Measurements from ENCODE around the gene HPRT1. TPM values are rescaled to one million over a fixed set of nuclear protein-coding genes. Genes with fewer than 3 reads are reported as not detected.

HPRT1 gene
- 100 to 1,000 TPM in 2 of 6 donors, 10 to 100 TPM in 4; 85.3 to 148 (median 93.6) TPM for polyA plus RNA-seq (ENCODE audit: low read depth in 6 of 6)

- ATAC-seq (ENCODE audit: low read depth in 2 of 2) (peak; percentile 95), DNase-seq (peak; percentile 74)
- Mint-ChIP-seq H3K36me3 (no peaks in the 10 kb centered on the region), H3K4me1 (peaks cover 0 to 15% (median 3%) of the 10 kb centered on the region in 3 donors), H3K4me3 (peak within 1 kb of the TSS; percentile 83 to 99 (median 92)), H3K27me3 (no peaks in the 10 kb centered on the region), H3K9me3 (no peaks in the 10 kb centered on the region), H3K27ac (peak within 1 kb of the TSS; percentile 72 to 96 (median 82))
These were observed at the start of gene HPRT1 for GRCh38 chrX:134460005-134460861. Gene HPRT1 (plus strand): TSS chrX:134460165. CDS start chrX:134460312, 147 bp downstream.

GRCh38 chrX:134416087-134416486 is 43.9 kb upstream of the HPRT1 start:
- H3K4me1 Mint-ChIP-seq, result no peaks in the 10 kb centered on the region
- H3K4me3 Mint-ChIP-seq, result no peak overlapping the region
- H3K27ac Mint-ChIP-seq, result no peak overlapping the region
- no peaks in the 10 kb centered on the region for H3K36me3 Mint-ChIP-seq
- no peaks in the 10 kb centered on the region for H3K27me3 Mint-ChIP-seq
- no peak for ATAC-seq (ENCODE audit: low read depth in 2 of 2)
- DNase-seq, result no peak
- H3K9me3 Mint-ChIP-seq, result no peaks in the 10 kb centered on the region

- DNase-seq (no peak), ATAC-seq (ENCODE audit: low read depth in 2 of 2) (no peak)
- Mint-ChIP-seq H3K9me3 (no peaks in the 10 kb centered on the region), H3K27me3 (no peaks in the 10 kb centered on the region), H3K36me3 (no peaks in the 10 kb centered on the region), H3K4me3 (no peak overlapping the region), H3K4me1 (no peaks in the 10 kb centered on the region), H3K27ac (peak overlapping the region in 1 of 6 donors; percentile 60)
These were observed 41.5 kb upstream of the HPRT1 start for GRCh38 chrX:134418317-134419113.

- DNase-seq, result no peak
- Mint-ChIP-seq H3K4me3 (no peak overlapping the region), H3K4me1 (no peaks in the 10 kb centered on the region), H3K27ac (no peak overlapping the region), H3K9me3 (no peaks in the 10 kb centered on the region), H3K36me3 (no peaks in the 10 kb centered on the region), H3K27me3 (no peaks in the 10 kb centered on the region)
- no peak for ATAC-seq (ENCODE audit: low read depth in 2 of 2)
These were observed 40.2 kb upstream of the HPRT1 start for GRCh38 chrX:134419784-134420183.

- no peaks in the 10 kb centered on the region for H3K27me3 Mint-ChIP-seq
- no peaks in the 10 kb centered on the region for H3K9me3 Mint-ChIP-seq
- H3K4me1 Mint-ChIP-seq, result no peaks in the 10 kb centered on the region
- no peak overlapping the region for H3K4me3 Mint-ChIP-seq
- DNase-seq (no peak), ATAC-seq (ENCODE audit: low read depth in 2 of 2) (no peak)
- H3K36me3 Mint-ChIP-seq, result no peaks in the 10 kb centered on the region
- H3K27ac Mint-ChIP-seq, result no peak overlapping the region
These were observed 36.4 kb upstream of the HPRT1 start for GRCh38 chrX:134423606-134424005.

- no peaks in the 10 kb centered on the region for H3K27me3 Mint-ChIP-seq
- no peaks in the 10 kb centered on the region for H3K36me3 Mint-ChIP-seq
- no peaks in the 10 kb centered on the region for H3K4me1 Mint-ChIP-seq
- ATAC-seq (ENCODE audit: low read depth in 2 of 2), result no peak
- H3K9me3 Mint-ChIP-seq, result no peaks in the 10 kb centered on the region
- no peak overlapping the region for H3K27ac Mint-ChIP-seq
- DNase-seq, result no peak
- no peak overlapping the region for H3K4me3 Mint-ChIP-seq
These were observed 33.7 kb upstream of the HPRT1 start for GRCh38 chrX:134426281-134426680.

GRCh38 chrX:134431894-134432293 is 28.1 kb upstream of the HPRT1 start:
- Mint-ChIP-seq H3K4me1 (no peaks in the 10 kb centered on the region), H3K27ac (peak overlapping the region in 1 of 6 donors; percentile 47), H3K9me3 (no peaks in the 10 kb centered on the region), H3K36me3 (no peaks in the 10 kb centered on the region), H3K4me3 (no peak overlapping the region), H3K27me3 (no peaks in the 10 kb centered on the region)
- DNase-seq (no peak), ATAC-seq (ENCODE audit: low read depth in 2 of 2) (no peak)

- H3K9me3 Mint-ChIP-seq, result peaks cover 0 to 2% (median 0%) of the 10 kb centered on the region in 7 donors
- no peak overlapping the region for H3K27ac Mint-ChIP-seq
- H3K4me1 Mint-ChIP-seq, result no peaks in the 10 kb centered on the region
- DNase-seq (no peak), ATAC-seq (ENCODE audit: low read depth in 2 of 2) (no peak)
- H3K27me3 Mint-ChIP-seq, result no peaks in the 10 kb centered on the region
- H3K4me3 Mint-ChIP-seq, result no peak overlapping the region
- H3K36me3 Mint-ChIP-seq, result no peaks in the 10 kb centered on the region
These were observed 24.1 kb upstream of the HPRT1 start for GRCh38 chrX:134435894-134436293.

GRCh38 chrX:134443020-134443419 is 16.9 kb upstream of the HPRT1 start:
- DNase-seq (no peak), ATAC-seq (ENCODE audit: low read depth in 2 of 2) (no peak)
- Mint-ChIP-seq H3K36me3 (no peaks in the 10 kb centered on the region), H3K27me3 (no peaks in the 10 kb centered on the region), H3K4me1 (no peaks in the 10 kb centered on the region), H3K9me3 (peaks cover 0 to 2% (median 0%) of the 10 kb centered on the region in 7 donors), H3K4me3 (no peak overlapping the region), H3K27ac (no peak overlapping the region)

- Mint-ChIP-seq H3K36me3 (no peaks in the 10 kb centered on the region), H3K27me3 (no peaks in the 10 kb centered on the region), H3K4me3 (no peak overlapping the region), H3K27ac (no peak overlapping the region), H3K9me3 (peaks cover 0 to 1% (median 0%) of the 10 kb centered on the region in 7 donors), H3K4me1 (no peaks in the 10 kb centered on the region)
- ATAC-seq (ENCODE audit: low read depth in 2 of 2) (no peak), DNase-seq (no peak)
These were observed 16.5 kb upstream of the HPRT1 start for GRCh38 chrX:134443461-134443860.

GRCh38 chrX:134444681-134445080 is 15.3 kb upstream of the HPRT1 start:
- Mint-ChIP-seq H3K36me3 (no peaks in the 10 kb centered on the region), H3K9me3 (no peaks in the 10 kb centered on the region), H3K27ac (peak overlapping the region in 1 of 6 donors; percentile 11), H3K4me1 (no peaks in the 10 kb centered on the region), H3K4me3 (no peak overlapping the region), H3K27me3 (no peaks in the 10 kb centered on the region)
- ATAC-seq (ENCODE audit: low read depth in 2 of 2), result no peak
- DNase-seq, result no peak

- DNase-seq (no peak), ATAC-seq (ENCODE audit: low read depth in 2 of 2) (no peak)
- no peak overlapping the region for H3K4me3 Mint-ChIP-seq
- H3K27ac Mint-ChIP-seq, result peak overlapping the region in 1 of 6 donors; percentile 42
- no peaks in the 10 kb centered on the region for H3K27me3 Mint-ChIP-seq
- no peaks in the 10 kb centered on the region for H3K36me3 Mint-ChIP-seq
- H3K4me1 Mint-ChIP-seq, result peaks cover 0 to 9% (median 4%) of the 10 kb centered on the region in 3 donors
- no peaks in the 10 kb centered on the region for H3K9me3 Mint-ChIP-seq
These were observed 7.4 kb upstream of the HPRT1 start for GRCh38 chrX:134452596-134452995.

GRCh38 chrX:134453631-134454030 is 6.3 kb upstream of the HPRT1 start:
- Mint-ChIP-seq H3K27me3 (no peaks in the 10 kb centered on the region), H3K4me3 (peak overlapping the region in 1 of 8 donors; percentile 70), H3K9me3 (no peaks in the 10 kb centered on the region), H3K36me3 (no peaks in the 10 kb centered on the region), H3K4me1 (peaks cover 0 to 11% (median 8%) of the 10 kb centered on the region in 3 donors), H3K27ac (peak overlapping the region in 1 of 6 donors; percentile 12)
- DNase-seq (no peak), ATAC-seq (ENCODE audit: low read depth in 2 of 2) (no peak)

GRCh38 chrX:134454506-134454905 is 5.5 kb upstream of the HPRT1 start:
- no peak for ATAC-seq (ENCODE audit: low read depth in 2 of 2)
- DNase-seq, result no peak

More at GRCh38 chrX:134454506-134454905, 5.5 kb upstream of the HPRT1 start:
- H3K27me3 Mint-ChIP-seq, result no peaks in the 10 kb centered on the region
- H3K4me1 Mint-ChIP-seq, result peaks cover 0 to 11% (median 8%) of the 10 kb centered on the region in 3 donors
- no peak overlapping the region for H3K4me3 Mint-ChIP-seq
- no peak overlapping the region for H3K27ac Mint-ChIP-seq
- no peaks in the 10 kb centered on the region for H3K36me3 Mint-ChIP-seq
- H3K9me3 Mint-ChIP-seq, result no peaks in the 10 kb centered on the region
